ENCODE results near the gene MTF1.
A peak's percentile ranks its signal among the peaks of the same experiment; 100 is the strongest.
"Not testable (repeated sequence)": the region's sequence is repeated elsewhere in the genome, so short reads cannot be mapped to it uniquely, and the experiment has no call there.

Gene MTF1

GRCh38 chr1:37859507-37860345, at the start of gene MTF1:
Gene MTF1, minus strand, starts transcription at chr1:37859592. Its CDS starts 1,934 bp downstream, at chr1:37857658.
- peak; percentile 96 for DNase-seq (ENCODE audit: low read depth, low spot score)

- DNase-seq (ENCODE audit: low read depth, low spot score) = not testable (repeated sequence)
These were observed 49.1 kb upstream of the MTF1 start for GRCh38 chr1:37908531-37908930.

GRCh38 chr1:37907416-37908125, 48.2 kb upstream of the MTF1 start:
- not testable (repeated sequence) for DNase-seq (ENCODE audit: low read depth, low spot score)

GRCh38 chr1:37906591-37906990, 47.2 kb upstream of the MTF1 start:
- DNase-seq (ENCODE audit: low read depth, low spot score) = not testable (repeated sequence)

- DNase-seq (ENCODE audit: low read depth, low spot score) = no peak
These were observed 46.3 kb upstream of the MTF1 start for GRCh38 chr1:37905727-37906126.

GRCh38 chr1:37903921-37904320, 44.5 kb upstream of the MTF1 start:
- not testable (repeated sequence) for DNase-seq (ENCODE audit: low read depth, low spot score)

- DNase-seq (ENCODE audit: low read depth, low spot score) = no peak
These were observed 43.6 kb upstream of the MTF1 start for GRCh38 chr1:37902983-37903382.

- no peak for DNase-seq (ENCODE audit: low read depth, low spot score)
These were observed 42.5 kb upstream of the MTF1 start for GRCh38 chr1:37901893-37902225.

GRCh38 chr1:37901191-37901892, 42.0 kb upstream of the MTF1 start:
- no peak for DNase-seq (ENCODE audit: low read depth, low spot score)

- not testable (repeated sequence) for DNase-seq (ENCODE audit: low read depth, low spot score)
These were observed 38.2 kb upstream of the MTF1 start for GRCh38 chr1:37897563-37897962.

- no peak for DNase-seq (ENCODE audit: low read depth, low spot score)
These were observed 34.3 kb upstream of the MTF1 start for GRCh38 chr1:37893673-37894072.

- DNase-seq (ENCODE audit: low read depth, low spot score) = no peak
These were observed 33.0 kb upstream of the MTF1 start for GRCh38 chr1:37892151-37893047.

GRCh38 chr1:37890378-37891014, 31.1 kb upstream of the MTF1 start:
- DNase-seq (ENCODE audit: low read depth, low spot score) = no peak

- no peak for DNase-seq (ENCODE audit: low read depth, low spot score)
These were observed 28.8 kb upstream of the MTF1 start for GRCh38 chr1:37888022-37888700.

GRCh38 chr1:37884145-37884544, 24.8 kb upstream of the MTF1 start:
- no peak for DNase-seq (ENCODE audit: low read depth, low spot score)

- DNase-seq (ENCODE audit: low read depth, low spot score) = no peak
These were observed 24.3 kb upstream of the MTF1 start for GRCh38 chr1:37883671-37884070.

- no peak for DNase-seq (ENCODE audit: low read depth, low spot score)
These were observed 20.5 kb upstream of the MTF1 start for GRCh38 chr1:37879865-37880264.

- DNase-seq (ENCODE audit: low read depth, low spot score) = no peak
These were observed 18.7 kb upstream of the MTF1 start for GRCh38 chr1:37878071-37878470.

- DNase-seq (ENCODE audit: low read depth, low spot score) = no peak
These were observed 16.4 kb upstream of the MTF1 start for GRCh38 chr1:37875833-37876232.

- DNase-seq (ENCODE audit: low read depth, low spot score) = no peak
These were observed 13.3 kb upstream of the MTF1 start for GRCh38 chr1:37872692-37873091.

All from activated CD4-positive, CD25-positive, alpha-beta regulatory T cell treated with anti-CD3 and anti-CD28 coated beads, Interleukin-2, amount 50 U/mL, for 16 hours (primary cell).